Ishikawa (cell line): ENCODE measurements around the gene RTEL1.

Experiments
- CEBPB ChIP-seq: IDR thresholded peaks from 2 replicates; pipeline ENCODE4 v1.6.1; 2012
- CREB1 ChIP-seq: IDR thresholded peaks from 2 replicates; pipeline ENCODE4 v1.6.1; 2012; ENCODE audit warnings: low read depth
- EGR1 ChIP-seq: IDR thresholded peaks from 2 replicates; pipeline ENCODE4 v1.6.1; 2012
- EP300 ChIP-seq: IDR thresholded peaks from 2 replicates; pipeline ENCODE4 v1.6.1; 2012; ENCODE audit warnings: borderline replicate concordance
- FOXM1 ChIP-seq: IDR thresholded peaks from 2 replicates; pipeline ENCODE4 v1.6.1; 2012; ENCODE audit warnings: low read depth, borderline replicate concordance
- NFIC ChIP-seq: IDR thresholded peaks from 2 replicates; pipeline ENCODE4 v1.6.1; 2012
- RAD21 ChIP-seq: IDR thresholded peaks from 2 replicates; pipeline ENCODE4 v1.6.1; 2012; ENCODE audit warnings: low read depth
- TAF1 ChIP-seq: IDR thresholded peaks from 2 replicates; pipeline ENCODE4 v1.6.1; 2012; ENCODE audit warnings: low read depth, mild to moderate bottlenecking
- TCF12 ChIP-seq: IDR thresholded peaks from 2 replicates; pipeline ENCODE4 v1.6.1; 2012; ENCODE audit warnings: low read depth
- TEAD4 ChIP-seq: IDR thresholded peaks from 2 replicates; pipeline ENCODE4 v1.6.1; 2012
- YY1 ChIP-seq: IDR thresholded peaks from 2 replicates; pipeline ENCODE4 v1.6.1; 2012; ENCODE audit warnings: low read depth
- ZBTB7A ChIP-seq: IDR thresholded peaks from 2 replicates; pipeline ENCODE4 v1.6.1; 2012; ENCODE audit warnings: low read depth
- TF ChIP-seq, protein P1 (sequence below): IDR thresholded peaks from 2 replicates; pipeline ENCODE4 v1.6.1; 2012; ENCODE audit warnings: low read depth, mild to moderate bottlenecking
- TF ChIP-seq, protein P2 (sequence below): IDR thresholded peaks from 2 replicates; pipeline ENCODE4 v1.6.1; 2012
- TF ChIP-seq, protein P3 (sequence below): IDR thresholded peaks from 2 replicates; pipeline ENCODE4 v1.6.1; 2012

The RTEL1 gene

DNA sequence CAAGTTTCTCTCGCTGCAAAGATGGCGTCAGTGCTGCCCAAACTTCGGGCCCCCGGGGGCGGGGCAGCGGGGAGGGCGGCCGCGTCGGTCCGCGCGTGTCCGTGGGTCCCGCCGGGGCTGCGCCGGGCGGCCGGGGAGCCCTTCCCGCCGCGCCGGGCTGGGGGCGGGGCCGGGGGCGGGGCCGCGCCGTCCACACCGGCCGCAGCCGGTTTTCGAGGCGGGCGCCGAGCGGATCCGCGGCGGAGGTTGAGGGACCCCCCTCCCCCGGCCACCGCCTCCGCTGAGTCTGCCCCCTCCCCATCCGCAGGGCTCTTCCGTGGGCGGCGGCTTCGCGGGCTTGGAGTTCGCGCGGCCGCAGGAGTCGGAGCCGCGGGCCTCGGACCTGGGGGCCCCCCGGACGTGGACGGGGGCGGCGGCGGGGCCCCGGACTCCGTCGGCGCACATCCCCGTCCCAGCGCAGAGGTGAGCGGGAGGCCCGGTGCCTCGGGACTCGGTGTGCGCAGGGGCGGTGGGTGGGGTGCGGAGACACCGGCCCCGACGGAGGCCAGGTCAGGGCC, 82.0 kb downstream of the RTEL1 start:
- TF ChIP-seq EP300 (no peak), EGR1 (0 out of 2 replicates have a peak, but pooled peaks have one; percentile 33), CREB1 (no peak), RAD21 (no peak), FOXM1 (no peak)
- TF ChIP-seq, protein P1, sequence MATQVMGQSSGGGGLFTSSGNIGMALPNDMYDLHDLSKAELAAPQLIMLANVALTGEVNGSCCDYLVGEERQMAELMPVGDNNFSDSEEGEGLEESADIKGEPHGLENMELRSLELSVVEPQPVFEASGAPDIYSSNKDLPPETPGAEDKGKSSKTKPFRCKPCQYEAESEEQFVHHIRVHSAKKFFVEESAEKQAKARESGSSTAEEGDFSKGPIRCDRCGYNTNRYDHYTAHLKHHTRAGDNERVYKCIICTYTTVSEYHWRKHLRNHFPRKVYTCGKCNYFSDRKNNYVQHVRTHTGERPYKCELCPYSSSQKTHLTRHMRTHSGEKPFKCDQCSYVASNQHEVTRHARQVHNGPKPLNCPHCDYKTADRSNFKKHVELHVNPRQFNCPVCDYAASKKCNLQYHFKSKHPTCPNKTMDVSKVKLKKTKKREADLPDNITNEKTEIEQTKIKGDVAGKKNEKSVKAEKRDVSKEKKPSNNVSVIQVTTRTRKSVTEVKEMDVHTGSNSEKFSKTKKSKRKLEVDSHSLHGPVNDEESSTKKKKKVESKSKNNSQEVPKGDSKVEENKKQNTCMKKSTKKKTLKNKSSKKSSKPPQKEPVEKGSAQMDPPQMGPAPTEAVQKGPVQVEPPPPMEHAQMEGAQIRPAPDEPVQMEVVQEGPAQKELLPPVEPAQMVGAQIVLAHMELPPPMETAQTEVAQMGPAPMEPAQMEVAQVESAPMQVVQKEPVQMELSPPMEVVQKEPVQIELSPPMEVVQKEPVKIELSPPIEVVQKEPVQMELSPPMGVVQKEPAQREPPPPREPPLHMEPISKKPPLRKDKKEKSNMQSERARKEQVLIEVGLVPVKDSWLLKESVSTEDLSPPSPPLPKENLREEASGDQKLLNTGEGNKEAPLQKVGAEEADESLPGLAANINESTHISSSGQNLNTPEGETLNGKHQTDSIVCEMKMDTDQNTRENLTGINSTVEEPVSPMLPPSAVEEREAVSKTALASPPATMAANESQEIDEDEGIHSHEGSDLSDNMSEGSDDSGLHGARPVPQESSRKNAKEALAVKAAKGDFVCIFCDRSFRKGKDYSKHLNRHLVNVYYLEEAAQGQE = no peak

DNA sequence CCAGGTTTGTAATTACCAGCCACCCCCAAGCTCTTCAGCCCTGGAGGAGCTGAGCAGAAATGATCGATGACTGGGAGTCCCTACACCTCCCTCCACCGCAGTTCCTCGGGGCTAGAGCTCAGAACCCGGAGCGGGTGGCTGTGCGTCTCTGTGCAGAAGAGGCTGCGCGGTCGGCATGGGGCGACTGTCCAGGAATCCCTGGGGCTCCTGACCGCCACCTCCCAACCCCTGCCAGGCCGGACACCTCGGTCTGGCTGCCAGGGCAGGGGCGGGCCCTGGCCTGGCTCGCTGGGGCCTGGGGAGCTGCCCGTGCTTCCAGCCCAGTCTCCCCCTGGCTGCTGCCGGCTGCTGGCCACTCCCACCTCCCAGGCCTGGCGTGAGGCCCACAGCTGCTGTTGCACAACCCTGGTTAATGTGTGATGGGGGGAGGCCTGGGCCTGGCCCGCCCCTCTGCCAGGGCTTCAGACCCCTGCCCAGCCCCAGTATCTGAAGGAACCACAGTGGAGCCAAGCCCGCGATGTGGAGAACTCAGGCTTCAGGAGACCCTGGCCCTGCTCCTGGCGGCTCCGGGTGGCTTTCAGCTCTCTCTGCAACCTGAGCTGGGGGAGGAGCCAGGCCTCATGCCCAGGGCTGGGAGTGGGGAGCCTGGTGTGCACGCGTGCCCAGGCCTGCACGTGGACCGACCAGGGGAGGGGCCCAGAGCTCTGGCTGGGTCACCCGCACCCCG, 82.7 kb downstream of the RTEL1 start:
- TF ChIP-seq, protein P2, sequence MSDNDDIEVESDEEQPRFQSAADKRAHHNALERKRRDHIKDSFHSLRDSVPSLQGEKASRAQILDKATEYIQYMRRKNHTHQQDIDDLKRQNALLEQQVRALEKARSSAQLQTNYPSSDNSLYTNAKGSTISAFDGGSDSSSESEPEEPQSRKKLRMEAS = peak; percentile 94
- peak; percentile 10; the same call in 1 of the 2 replicates for TF ChIP-seq RAD21
- no peak; the same call in 1 of the 2 replicates for TF ChIP-seq TCF12
- peak; percentile 45 for TF ChIP-seq TEAD4
- TF ChIP-seq CREB1 = no peak; the same call in 1 of the 2 replicates
- no peak; the same call in none of the 2 replicates for TF ChIP-seq ZBTB7A
- peak; percentile 88 for TF ChIP-seq NFIC
- peak; percentile 63; the same call in 1 of the 2 replicates for TF ChIP-seq TAF1
- no peak for TF ChIP-seq FOXM1
- no peak for TF ChIP-seq EGR1
- TF ChIP-seq YY1 = peak; percentile 57; the same call in 1 of the 2 replicates
- TF ChIP-seq, protein P3, sequence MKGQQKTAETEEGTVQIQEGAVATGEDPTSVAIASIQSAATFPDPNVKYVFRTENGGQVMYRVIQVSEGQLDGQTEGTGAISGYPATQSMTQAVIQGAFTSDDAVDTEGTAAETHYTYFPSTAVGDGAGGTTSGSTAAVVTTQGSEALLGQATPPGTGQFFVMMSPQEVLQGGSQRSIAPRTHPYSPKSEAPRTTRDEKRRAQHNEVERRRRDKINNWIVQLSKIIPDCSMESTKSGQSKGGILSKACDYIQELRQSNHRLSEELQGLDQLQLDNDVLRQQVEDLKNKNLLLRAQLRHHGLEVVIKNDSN = peak; percentile 82
- no peak; the same call in none of the 2 replicates for TF ChIP-seq EP300
- peak; percentile 99 for TF ChIP-seq CEBPB
- TF ChIP-seq, protein P1 = no peak

DNA sequence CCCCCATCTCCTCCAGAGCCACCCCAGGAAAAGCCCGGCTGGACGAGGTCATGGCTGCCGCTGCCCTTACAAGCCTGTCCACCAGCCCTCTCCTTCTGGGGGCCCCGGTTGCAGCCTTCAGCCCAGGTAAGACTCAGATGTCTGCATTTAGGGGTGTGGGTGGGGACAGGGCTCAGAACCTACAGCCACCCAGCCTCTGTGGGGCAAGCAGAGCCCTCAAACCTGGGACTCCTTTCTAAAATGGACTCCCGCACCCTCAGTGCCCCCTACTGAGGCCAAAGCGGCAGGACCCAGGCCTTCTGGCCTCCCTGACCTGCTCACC, 83.2 kb downstream of the RTEL1 start:
- TF ChIP-seq YY1 (no peak), TCF12 (no peak)

DNA sequence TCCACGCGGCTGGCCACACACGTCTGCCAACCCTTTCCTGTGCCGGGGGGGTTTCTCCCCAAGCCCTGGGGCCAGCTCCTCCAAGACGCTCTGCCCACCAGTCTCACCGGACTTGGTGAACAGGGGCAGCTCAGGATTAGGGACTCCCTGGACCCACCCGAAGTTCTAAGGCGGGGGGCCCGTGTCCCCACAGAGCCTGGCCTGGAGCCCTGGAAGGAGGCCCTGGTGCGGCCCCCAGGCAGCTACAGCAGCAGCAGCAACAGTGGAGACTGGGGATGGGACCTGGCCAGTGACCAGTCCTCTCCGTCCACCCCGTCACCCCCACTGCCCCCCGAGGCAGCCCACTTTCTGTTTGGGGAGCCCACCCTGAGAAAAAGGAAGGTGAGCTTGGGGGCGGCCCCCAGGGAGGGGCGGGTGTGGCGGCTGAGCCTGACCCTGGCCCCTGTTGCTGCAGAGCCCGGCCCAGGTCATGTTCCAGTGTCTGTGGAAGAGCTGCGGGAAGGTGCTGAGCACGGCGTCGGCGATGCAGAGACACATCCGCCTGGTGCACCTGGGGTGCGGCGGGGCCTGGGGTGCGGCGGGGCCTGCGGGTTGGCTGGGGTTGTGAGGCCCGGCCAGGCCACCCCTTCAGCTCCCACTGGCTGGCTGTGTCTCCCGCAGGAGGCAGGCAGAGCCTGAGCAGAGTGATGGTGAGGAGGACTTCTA, 83.7 kb downstream of the RTEL1 start:
- TF ChIP-seq TAF1 (no peak), NFIC (no peak), YY1 (no peak), TEAD4 (no peak)

DNA sequence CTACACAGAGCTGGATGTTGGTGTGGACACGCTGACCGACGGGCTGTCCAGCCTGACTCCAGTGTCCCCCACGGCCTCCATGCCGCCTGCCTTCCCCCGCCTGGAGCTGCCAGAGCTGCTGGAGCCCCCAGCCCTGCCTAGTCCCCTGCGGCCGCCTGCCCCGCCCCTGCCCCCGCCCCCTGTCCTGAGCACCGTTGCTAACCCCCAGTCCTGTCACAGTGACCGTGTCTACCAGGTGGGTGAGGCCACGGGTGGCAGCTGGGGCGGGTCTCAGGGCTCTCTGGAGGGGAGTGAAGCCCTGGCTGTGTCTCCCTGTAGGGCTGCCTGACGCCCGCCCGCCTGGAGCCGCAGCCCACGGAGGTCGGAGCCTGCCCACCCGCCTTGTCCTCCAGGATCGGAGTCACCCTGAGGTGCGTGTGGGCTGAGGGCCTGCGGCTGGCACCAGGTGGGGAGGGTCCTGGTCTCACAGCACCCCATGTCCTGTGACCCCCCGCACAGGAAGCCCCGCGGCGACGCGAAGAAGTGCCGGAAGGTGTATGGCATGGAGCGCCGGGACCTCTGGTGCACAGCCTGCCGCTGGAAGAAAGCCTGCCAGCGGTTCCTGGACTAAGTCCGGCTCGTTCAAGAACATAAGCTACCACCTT, 84.4 kb downstream of the RTEL1 start:
- TF ChIP-seq NFIC (no peak), CREB1 (no peak), TEAD4 (no peak), TCF12 (no peak), TAF1 (no peak), ZBTB7A (no peak), RAD21 (no peak), EP300 (no peak), FOXM1 (no peak), CEBPB (no peak), EGR1 (no peak), YY1 (no peak)
- TF ChIP-seq, protein P3 = no peak
- TF ChIP-seq, protein P1 = no peak
- TF ChIP-seq, protein P2 = no peak
